NCI-H1417 (cell line): Measurements from ENCODE around the gene ACOX1.

Experiments used
- DNase-seq, 3 experiments: peaks; one replicate each; lab custom pipeline; 2025; lab: John Stamatoyannopoulos, UW

ACOX1 gene

GRCh38 chr17:75892556-75893224 lies 86.3 kb downstream of the ACOX1 start:
- no peak for DNase-seq

- DNase-seq: no peak
Measured at GRCh38 chr17:75891605-75892555, 87.1 kb downstream of the ACOX1 start.
